Neural cell (in vitro differentiated cells): ENCODE results near the gene PEX6. TPM values are rescaled to one million over a fixed set of nuclear protein-coding genes. Genes with fewer than 3 reads are reported as not detected.

Source experiments
- H2AFZ ChIP-seq: fragments of 200-600, 300-800 bp; sonication (generic), shearing (Covaris generic); 2 replicates; pipeline ENCODE4 v1.6.0; 2014; ENCODE audit warnings: low read depth, mild to moderate bottlenecking, antibody characterized with exemption, low read length, moderate library complexity
- H3F3A ChIP-seq: fragments of 200-600 bp; shearing (Covaris generic); 2 replicates; pipeline ENCODE4 v1.6.1; 2016; ENCODE audit warnings: mild to moderate bottlenecking, moderate library complexity, mixed read lengths, antibody characterized with exemption, low read length; ENCODE audit not compliant: insufficient read depth, poor library complexity, severe bottlenecking
- H3K27ac ChIP-seq: fragments of 200-600, 300-800 bp; sonication (generic), shearing (Covaris generic); 2 replicates; pipeline ENCODE4 v1.5.1; 2014; ENCODE audit warnings: mild to moderate bottlenecking, low read length, moderate library complexity
- H3K27me3 ChIP-seq: fragments of 300-800, 200-600 bp; sonication (generic), shearing (Covaris generic); 2 replicates; pipeline ENCODE4 v1.6.0; 2014; ENCODE audit warnings: mild to moderate bottlenecking, low read depth, low read length, moderate library complexity; ENCODE audit not compliant: insufficient read depth
- H3K36me3 ChIP-seq: fragments of 300-800, 200-600 bp; sonication (generic), shearing (Covaris generic); 2 replicates; pipeline ENCODE4 v1.5.1; 2014; ENCODE audit warnings: mild to moderate bottlenecking, antibody characterized with exemption, low read length, moderate library complexity; ENCODE audit not compliant: insufficient read depth
- H3K4me2 ChIP-seq: fragments of 300-800, 200-600 bp; sonication (generic), shearing (Covaris generic); 2 replicates; pipeline ENCODE4 v1.6.0; 2014; ENCODE audit warnings: mild to moderate bottlenecking, low read length
- H3K4me3 ChIP-seq: fragments of 300-800, 200-600 bp; sonication (generic), shearing (Covaris generic); 2 replicates; pipeline ENCODE4 v1.5.1; 2014; ENCODE audit warnings: mild to moderate bottlenecking, low read length, moderate library complexity
- H3K79me2 ChIP-seq: fragments of 200-600 bp; shearing (Covaris generic); replicated peaks from 2 replicates; pipeline ENCODE4 v1.6.0; 2014; ENCODE audit warnings: mild to moderate bottlenecking, low read length, moderate library complexity; ENCODE audit not compliant: insufficient read depth
- H3K9ac ChIP-seq: fragments of 300-800, 200-600 bp; sonication (generic), shearing (Covaris generic); 2 replicates; pipeline ENCODE4 v1.6.1; 2016; ENCODE audit warnings: mild to moderate bottlenecking, low read length, mixed read lengths
- H3K9me2 ChIP-seq: fragments of 200-600 bp; shearing (Covaris generic); 2 replicates; pipeline ENCODE4 v1.6.1; 2016; ENCODE audit warnings: mild to moderate bottlenecking, low read length, mixed read lengths; ENCODE audit not compliant: insufficient read depth
- H3K9me3 ChIP-seq: fragments of 200-600, 300-800 bp; sonication (generic), shearing (Covaris generic); 2 replicates; pipeline ENCODE4 v1.6.1; 2016; ENCODE audit warnings: mild to moderate bottlenecking, mixed run types, low read length, moderate library complexity, mixed read lengths
- H4K20me1 ChIP-seq: fragments of 200-600 bp; shearing (Covaris generic); 2 replicates; pipeline ENCODE4 v1.6.1; 2016; ENCODE audit warnings: mild to moderate bottlenecking, mixed run types; ENCODE audit not compliant: insufficient read depth
- CTCF ChIP-seq: fragments of 450-650 bp; IDR thresholded peaks from 2 replicates; pipeline ENCODE4 v1.5.1; 2014; ENCODE audit warnings: antibody characterized with exemption, mild to moderate bottlenecking, moderate library complexity; ENCODE audit not compliant: poor library complexity, severe bottlenecking
- EP300 ChIP-seq: fragments of 450-650 bp; conservative IDR thresholded peaks from 2 replicates; pipeline ENCODE4 v1.6.1; 2014; ENCODE audit warnings: antibody characterized with exemption, mild to moderate bottlenecking, moderate library complexity; ENCODE audit not compliant: poor library complexity, severe bottlenecking
- EZH2 ChIP-seq: fragments of 200-600, 300-800 bp; shearing (Covaris generic), sonication (generic); IDR thresholded peaks from 2 replicates; pipeline ENCODE4 v1.6.1; 2014; ENCODE audit warnings: antibody characterized with exemption, low read length, borderline replicate concordance, mild to moderate bottlenecking; ENCODE audit not compliant: insufficient read depth, poor library complexity, severe bottlenecking
- MXI1 ChIP-seq: fragments of 450-650 bp; conservative IDR thresholded peaks from 2 replicates; pipeline ENCODE4 v1.6.1; 2014; ENCODE audit warnings: antibody characterized with exemption, mild to moderate bottlenecking; ENCODE audit not compliant: poor library complexity, severe bottlenecking
- POLR2AphosphoS5 ChIP-seq: IDR thresholded peaks from 2 replicates; pipeline ENCODE4 v1.6.1; 2012
- RAD21 ChIP-seq: fragments of 450-650 bp; conservative IDR thresholded peaks from 2 replicates; pipeline ENCODE4 v1.6.1; 2014; ENCODE audit warnings: antibody characterized with exemption, mild to moderate bottlenecking, moderate library complexity
- REST ChIP-seq: IDR thresholded peaks from 2 replicates; pipeline ENCODE4 v1.6.1; 2012; ENCODE audit warnings: borderline replicate concordance
- SMC3 ChIP-seq: fragments of 450-650 bp; conservative IDR thresholded peaks from 2 replicates; pipeline ENCODE4 v1.6.1; 2014; ENCODE audit warnings: antibody characterized with exemption, mild to moderate bottlenecking, moderate library complexity; ENCODE audit not compliant: poor library complexity
- TAF1 ChIP-seq: IDR thresholded peaks from 2 replicates; pipeline ENCODE4 v1.6.1; 2012; ENCODE audit warnings: low read depth
- polyA plus RNA-seq: library from polyadenylated mRNA; depleted of rRNA; stranded (reverse); fragments of >200 nt; gene quantifications from 2 replicates; pipeline ENCODE4 v1.2.3, GENCODE V29; 2014

The PEX6 gene
- polyA plus RNA-seq, 1 donor from 2014 or later = 20.4 TPM

DNA sequence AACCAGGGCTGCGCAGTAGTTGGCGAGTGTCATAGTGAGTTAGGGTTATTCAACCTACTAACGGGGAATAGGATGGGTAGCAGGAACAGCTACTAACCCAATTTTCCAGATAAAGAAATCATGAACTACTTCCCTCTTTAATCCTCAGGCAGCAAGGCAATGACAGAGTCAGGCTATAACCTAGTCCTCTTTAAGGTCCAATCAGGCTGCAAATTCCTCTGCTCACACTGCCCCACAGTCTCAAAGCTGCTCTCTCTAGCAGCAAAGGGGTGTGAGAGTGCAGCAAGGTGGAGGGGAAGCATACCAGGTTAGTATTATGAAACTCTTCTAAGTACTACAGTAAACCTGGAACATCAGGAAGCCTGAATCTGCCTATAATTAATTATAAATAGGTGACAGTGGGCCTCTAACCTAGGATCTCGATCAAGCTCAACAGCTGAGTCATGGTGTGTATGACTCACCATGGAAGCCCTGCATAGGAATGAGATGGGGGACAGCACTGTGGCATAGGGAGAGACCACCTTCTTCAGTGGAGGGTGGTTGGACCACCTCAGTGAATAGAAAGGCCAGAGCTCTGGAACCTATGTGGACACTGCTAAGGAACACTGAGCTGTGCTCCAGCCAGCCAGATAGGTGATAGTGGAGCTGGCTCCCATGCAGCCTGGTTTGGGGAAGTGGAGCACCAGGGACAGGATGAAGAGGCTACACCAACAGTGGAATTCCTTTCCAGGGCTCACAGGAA is 7.9 kb downstream of the PEX6 start:
- Histone ChIP-seq H3K27me3 (no peaks in the 10 kb centered on the region), H3K9me2 (no peaks in the 10 kb centered on the region), H3K9ac (no peak overlapping the region), H3K9me3 (no peaks in the 10 kb centered on the region), H2AFZ (no peak overlapping the region), H4K20me1 (no peaks in the 10 kb centered on the region), H3K4me2 (no peak overlapping the region), H3F3A (no peaks in the 10 kb centered on the region), H3K79me2 (no peaks in the 10 kb centered on the region), H3K4me3 (no peak overlapping the region), H3K36me3 (no peaks in the 10 kb centered on the region), H3K27ac (no peak overlapping the region)
- TF ChIP-seq RAD21 (no peak), SMC3 (no peak), EZH2 (no peak), POLR2AphosphoS5 (no peak)

GRCh38 chr6:42969934-42970333 is 9.0 kb downstream of the PEX6 start:
- Histone ChIP-seq H3K4me3 (no peak overlapping the region), H3K79me2 (no peaks in the 10 kb centered on the region), H3F3A (no peaks in the 10 kb centered on the region), H3K9me3 (no peaks in the 10 kb centered on the region), H3K9ac (no peak overlapping the region), H4K20me1 (no peaks in the 10 kb centered on the region), H3K36me3 (no peaks in the 10 kb centered on the region), H3K4me2 (no peak overlapping the region), H3K27ac (no peak overlapping the region), H3K9me2 (no peaks in the 10 kb centered on the region), H2AFZ (no peak overlapping the region), H3K27me3 (no peaks in the 10 kb centered on the region)
- TF ChIP-seq TAF1 = no peak
- TF ChIP-seq REST = no peak
- no peak for TF ChIP-seq EZH2
- TF ChIP-seq CTCF = no peak
- no peak for TF ChIP-seq EP300
- no peak for TF ChIP-seq POLR2AphosphoS5
- no peak for TF ChIP-seq MXI1
- no peak for TF ChIP-seq RAD21
- no peak for TF ChIP-seq SMC3

GRCh38 chr6:42969431-42969830 is 9.6 kb downstream of the PEX6 start:
- H3K9ac ChIP-seq = no peak overlapping the region
- no peaks in the 10 kb centered on the region for H3F3A ChIP-seq
- no peaks in the 10 kb centered on the region for H3K9me2 ChIP-seq
- no peak overlapping the region for H3K27ac ChIP-seq
- H3K36me3 ChIP-seq = no peaks in the 10 kb centered on the region
- no peak overlapping the region for H3K4me3 ChIP-seq
- no peaks in the 10 kb centered on the region for H3K27me3 ChIP-seq
- no peak overlapping the region for H2AFZ ChIP-seq
- H4K20me1 ChIP-seq = no peaks in the 10 kb centered on the region
- TF ChIP-seq EZH2 (no peak), EP300 (no peak), CTCF (no peak), POLR2AphosphoS5 (no peak), SMC3 (no peak), TAF1 (no peak), REST (no peak), MXI1 (no peak), RAD21 (no peak)
- H3K79me2 ChIP-seq = no peaks in the 10 kb centered on the region
- H3K9me3 ChIP-seq = no peaks in the 10 kb centered on the region
- no peak overlapping the region for H3K4me2 ChIP-seq
